RWPE2 (cell line): Measurements from ENCODE around the gene TMEM234.

Source experiments
- ATAC-seq: fragments of 200-7000 bp; cut with Tn5 transposase; 3 replicates; pipeline ENCODE4 v1.9.1; 2021; ENCODE audit warnings: low read depth
- DNase-seq: peaks from one replicate; pipeline ENCODE4 v3.0.0-alpha.2; 2020; ENCODE audit warnings: low spot score
- H3K27ac ChIP-seq: fragments of 450-650 bp; 2 replicates; pipeline ENCODE4 v1.5.1; 2017; ENCODE audit warnings: mild to moderate bottlenecking; ENCODE audit not compliant: poor library complexity, severe bottlenecking
- H3K27me3 ChIP-seq: fragments of 250-450 bp; sonication (Bioruptor Pico); 2 replicates; pipeline ENCODE4 v1.5.1; 2021; ENCODE audit warnings: mild to moderate bottlenecking, moderate library complexity; ENCODE audit not compliant: insufficient read depth, poor library complexity, severe bottlenecking
- H3K36me3 ChIP-seq: fragments of 250-450 bp; sonication (Bioruptor Pico); 2 replicates; pipeline ENCODE4 v1.5.1; 2020; ENCODE audit warnings: low read depth, mild to moderate bottlenecking, moderate library complexity
- H3K4me1 ChIP-seq: fragments of 250-450 bp; sonication (Bioruptor Pico); 2 replicates; pipeline ENCODE4 v1.5.1; 2021; ENCODE audit warnings: mild to moderate bottlenecking, moderate library complexity; ENCODE audit not compliant: insufficient read depth, poor library complexity, severe bottlenecking
- H3K4me3 ChIP-seq: fragments of 250-450 bp; sonication (Bioruptor Pico); 2 replicates; pipeline ENCODE4 v1.5.1; 2021; ENCODE audit warnings: mild to moderate bottlenecking, moderate library complexity; ENCODE audit not compliant: severe bottlenecking
- H3K9me3 ChIP-seq: fragments of 250-450 bp; sonication (Bioruptor Pico); 2 replicates; pipeline ENCODE4 v1.5.1; 2021; ENCODE audit warnings: mild to moderate bottlenecking, moderate library complexity; ENCODE audit not compliant: severe bottlenecking
- CTCF ChIP-seq: fragments of 450-650 bp; IDR thresholded peaks from one replicate; pipeline ENCODE4 v1.5.1; 2017; ENCODE audit warnings: mild to moderate bottlenecking, moderate library complexity; ENCODE audit not compliant: poor library complexity, severe bottlenecking

TMEM234 gene

GRCh38 chr1:32195972-32196823, 26.0 kb downstream of the TMEM234 start:
- Histone ChIP-seq H3K9me3 (no peaks in the 10 kb centered on the region), H3K27me3 (no peaks in the 10 kb centered on the region), H3K4me1 (no peaks in the 10 kb centered on the region), H3K36me3 (peaks cover 58% of the 10 kb centered on the region), H3K4me3 (no peak overlapping the region), H3K27ac (no peak overlapping the region)
- ATAC-seq (no peak), DNase-seq (no peak)
- no peak for TF ChIP-seq CTCF

GRCh38 chr1:32195531-32195930, 26.6 kb downstream of the TMEM234 start:
- TF ChIP-seq CTCF: no peak
- no peak for DNase-seq
- no peaks in the 10 kb centered on the region for H3K27me3 ChIP-seq
- no peak overlapping the region for H3K4me3 ChIP-seq
- no peak for ATAC-seq
- no peak overlapping the region for H3K27ac ChIP-seq
- no peaks in the 10 kb centered on the region for H3K4me1 ChIP-seq
- H3K36me3 ChIP-seq: peaks cover 65% of the 10 kb centered on the region
- no peaks in the 10 kb centered on the region for H3K9me3 ChIP-seq

- DNase-seq (no peak), ATAC-seq (no peak)
- Histone ChIP-seq H3K4me3 (no peak overlapping the region), H3K4me1 (no peaks in the 10 kb centered on the region), H3K27me3 (no peaks in the 10 kb centered on the region), H3K27ac (no peak overlapping the region), H3K36me3 (peaks cover 70% of the 10 kb centered on the region), H3K9me3 (no peaks in the 10 kb centered on the region)
- TF ChIP-seq CTCF: no peak
Measured at GRCh38 chr1:32194984-32195383, 27.2 kb downstream of the TMEM234 start.

- no peak for ATAC-seq
- Histone ChIP-seq H3K27me3 (no peaks in the 10 kb centered on the region), H3K9me3 (no peaks in the 10 kb centered on the region), H3K4me1 (no peaks in the 10 kb centered on the region), H3K27ac (no peak overlapping the region), H3K36me3 (peaks cover 93% of the 10 kb centered on the region), H3K4me3 (no peak overlapping the region)
- no peak for DNase-seq
- no peak for TF ChIP-seq CTCF
Measured at GRCh38 chr1:32192220-32192948, 29.8 kb downstream of the TMEM234 start.

GRCh38 chr1:32187850-32188249, 34.3 kb downstream of the TMEM234 start:
- TF ChIP-seq CTCF: no peak
- Histone ChIP-seq H3K4me3 (no peak overlapping the region), H3K36me3 (peaks cover 94% of the 10 kb centered on the region), H3K4me1 (peaks cover 3% of the 10 kb centered on the region), H3K27ac (no peak overlapping the region), H3K27me3 (no peaks in the 10 kb centered on the region), H3K9me3 (no peaks in the 10 kb centered on the region)
- no peak for DNase-seq
- ATAC-seq: no peak
